GM12801 (cell line): Measurements from ENCODE around the gene SLC52A3.

Source experiments
- TF ChIP-seq, protein P1 (sequence below): IDR thresholded peaks from one replicate; pipeline ENCODE4 v1.5.1; 2011; ENCODE audit warnings: control low read depth; ENCODE audit not compliant: insufficient read length; ENCODE audit errors: extremely low read depth

Gene SLC52A3

DNA sequence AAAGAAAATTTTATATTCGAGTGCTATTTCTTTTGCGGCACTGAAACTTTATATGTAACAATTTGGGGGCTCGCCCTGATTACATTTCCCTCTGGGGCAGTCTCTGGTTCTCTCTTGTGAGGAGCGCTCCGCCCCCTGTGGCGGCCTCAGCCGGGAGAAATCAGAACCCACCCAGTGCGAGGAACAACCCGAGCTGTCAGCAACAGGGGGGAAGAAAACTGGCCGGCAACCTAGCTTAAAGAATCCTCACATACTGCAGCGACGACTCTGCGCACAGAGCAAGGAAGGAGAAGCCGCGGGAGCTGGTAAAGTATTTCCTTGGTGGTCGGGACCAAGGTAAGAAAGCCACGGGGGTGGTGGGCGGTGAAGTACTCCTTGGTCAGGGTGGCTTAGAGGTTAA lies 23.9 kb upstream of the SLC52A3 start:
- TF ChIP-seq, protein P1, sequence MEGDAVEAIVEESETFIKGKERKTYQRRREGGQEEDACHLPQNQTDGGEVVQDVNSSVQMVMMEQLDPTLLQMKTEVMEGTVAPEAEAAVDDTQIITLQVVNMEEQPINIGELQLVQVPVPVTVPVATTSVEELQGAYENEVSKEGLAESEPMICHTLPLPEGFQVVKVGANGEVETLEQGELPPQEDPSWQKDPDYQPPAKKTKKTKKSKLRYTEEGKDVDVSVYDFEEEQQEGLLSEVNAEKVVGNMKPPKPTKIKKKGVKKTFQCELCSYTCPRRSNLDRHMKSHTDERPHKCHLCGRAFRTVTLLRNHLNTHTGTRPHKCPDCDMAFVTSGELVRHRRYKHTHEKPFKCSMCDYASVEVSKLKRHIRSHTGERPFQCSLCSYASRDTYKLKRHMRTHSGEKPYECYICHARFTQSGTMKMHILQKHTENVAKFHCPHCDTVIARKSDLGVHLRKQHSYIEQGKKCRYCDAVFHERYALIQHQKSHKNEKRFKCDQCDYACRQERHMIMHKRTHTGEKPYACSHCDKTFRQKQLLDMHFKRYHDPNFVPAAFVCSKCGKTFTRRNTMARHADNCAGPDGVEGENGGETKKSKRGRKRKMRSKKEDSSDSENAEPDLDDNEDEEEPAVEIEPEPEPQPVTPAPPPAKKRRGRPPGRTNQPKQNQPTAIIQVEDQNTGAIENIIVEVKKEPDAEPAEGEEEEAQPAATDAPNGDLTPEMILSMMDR = no peak

DNA sequence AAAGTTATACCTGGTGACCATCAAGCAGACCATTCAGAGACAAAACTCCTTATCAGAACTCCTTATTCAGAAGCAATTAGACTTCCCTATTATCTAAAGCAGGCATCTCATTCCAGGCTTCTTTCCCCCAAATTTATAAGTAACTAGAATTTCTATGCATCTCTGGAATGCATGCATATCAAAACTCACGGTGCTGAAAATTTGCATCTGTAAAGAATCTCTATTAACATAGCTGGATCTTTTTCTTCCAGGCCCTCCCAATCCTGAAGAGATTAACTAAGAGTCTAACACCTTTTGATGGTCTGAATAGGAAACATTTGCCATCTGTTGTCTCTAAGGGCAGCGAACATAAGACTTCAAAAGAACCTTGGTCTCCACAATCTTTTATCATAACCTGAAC lies 22.8 kb upstream of the SLC52A3 start:
- TF ChIP-seq, protein P1 = no peak

DNA sequence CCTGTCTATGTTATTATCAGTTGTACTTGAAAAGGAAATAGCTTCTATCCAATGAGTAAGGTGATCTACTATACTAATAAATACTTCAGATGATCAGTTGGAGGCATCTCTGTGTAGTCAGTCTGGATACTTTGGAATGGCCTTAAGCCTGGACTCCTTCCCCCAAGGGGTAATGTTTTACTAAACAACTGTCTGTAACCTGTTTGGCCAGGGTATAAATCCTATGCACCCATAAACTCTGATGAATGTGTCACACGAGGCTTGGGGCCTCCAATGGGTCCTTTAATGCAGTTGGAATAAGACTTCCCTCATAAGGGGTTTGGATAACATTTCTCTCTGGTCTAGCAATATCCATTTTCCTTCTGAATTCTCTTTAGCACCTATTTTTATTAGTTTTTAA lies 19.5 kb upstream of the SLC52A3 start:
- TF ChIP-seq, protein P1 = no peak

DNA sequence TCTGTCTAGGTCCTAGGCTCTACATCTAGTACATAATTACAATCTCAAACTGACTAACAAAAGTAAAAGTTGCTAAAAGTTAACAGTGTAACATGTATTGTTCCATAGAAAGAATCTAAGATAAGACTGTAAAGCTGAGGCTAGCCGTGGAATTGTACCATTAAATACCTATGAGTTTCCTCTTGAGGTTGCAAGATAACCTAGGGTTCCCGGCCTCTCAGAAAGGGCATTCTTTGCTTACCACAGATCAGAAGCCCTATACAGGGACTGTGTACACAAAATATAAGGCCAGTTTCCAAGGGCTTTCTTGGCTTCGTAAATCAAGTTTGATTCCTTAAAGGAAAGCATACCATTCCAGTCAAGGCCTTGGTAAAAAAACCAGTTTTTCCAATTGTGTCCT lies 11.5 kb upstream of the SLC52A3 start:
- TF ChIP-seq, protein P1 = no peak

DNA sequence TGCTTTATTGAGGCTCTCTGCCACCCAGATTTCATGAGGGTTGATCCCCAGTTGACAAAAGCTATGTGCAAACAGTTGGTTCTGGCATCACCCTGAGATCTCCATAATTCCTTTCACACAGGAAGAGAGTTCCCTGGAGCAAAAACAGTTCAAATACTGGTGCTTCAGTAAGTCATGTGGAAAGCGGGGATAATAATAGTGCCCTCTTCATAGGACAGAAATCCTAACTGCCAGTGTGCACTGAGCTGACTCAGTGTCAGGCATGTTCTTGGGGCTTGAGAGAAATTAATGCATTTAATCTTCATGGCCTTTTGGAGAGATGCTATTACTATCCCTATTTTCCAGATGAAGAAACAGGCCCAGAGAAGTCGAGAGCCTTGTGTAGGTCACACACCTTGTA lies 7.9 kb upstream of the SLC52A3 start:
- TF ChIP-seq, protein P1 = no peak

DNA sequence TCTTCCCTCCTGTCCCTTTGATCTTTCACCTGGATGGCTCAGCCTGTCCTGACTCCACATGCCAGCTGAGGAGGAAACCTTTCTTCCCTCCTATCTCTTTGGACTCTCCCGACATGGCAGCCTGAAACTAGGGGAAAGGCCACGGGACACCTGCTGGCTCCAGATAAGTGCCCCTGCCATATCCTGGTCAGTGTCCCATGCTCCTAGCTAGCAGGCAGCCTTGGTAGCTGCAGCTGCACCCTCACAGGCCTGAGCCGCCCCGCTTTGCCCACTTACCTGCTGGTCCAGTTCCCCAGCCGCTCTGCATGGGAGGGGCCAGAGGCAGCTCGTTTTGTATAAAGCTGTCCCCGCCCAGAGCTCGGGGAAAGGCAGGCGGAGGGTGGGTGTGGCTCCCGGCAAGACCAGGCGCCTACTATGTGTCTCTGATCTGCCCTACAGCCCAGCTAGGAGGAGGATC lies 7.4 kb upstream of the SLC52A3 start:
- TF ChIP-seq, protein P1 = no peak

DNA sequence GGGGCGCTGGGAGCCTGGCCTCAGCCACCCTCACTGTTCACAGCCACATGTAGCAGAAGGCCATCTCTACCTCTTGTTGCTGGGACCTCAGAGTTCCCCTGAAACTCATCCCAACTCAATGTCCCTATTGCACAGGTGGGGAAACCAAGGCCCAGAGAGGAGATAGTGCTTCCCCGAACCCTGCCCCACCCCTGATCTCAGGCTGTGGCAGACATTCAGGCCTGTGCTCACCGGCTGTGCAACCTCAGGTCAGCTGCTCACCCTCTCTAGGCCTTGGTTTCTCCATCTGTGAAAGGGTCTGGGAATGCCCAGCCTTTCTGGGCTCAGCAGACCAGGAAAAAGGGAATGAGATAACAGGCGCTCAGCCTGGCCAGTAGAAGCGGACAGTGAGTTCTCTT lies 6.4 kb upstream of the SLC52A3 start:
- TF ChIP-seq, protein P1 = no peak
